ENCODE measurements around the gene CDRT4.

Gene CDRT4

DNA sequence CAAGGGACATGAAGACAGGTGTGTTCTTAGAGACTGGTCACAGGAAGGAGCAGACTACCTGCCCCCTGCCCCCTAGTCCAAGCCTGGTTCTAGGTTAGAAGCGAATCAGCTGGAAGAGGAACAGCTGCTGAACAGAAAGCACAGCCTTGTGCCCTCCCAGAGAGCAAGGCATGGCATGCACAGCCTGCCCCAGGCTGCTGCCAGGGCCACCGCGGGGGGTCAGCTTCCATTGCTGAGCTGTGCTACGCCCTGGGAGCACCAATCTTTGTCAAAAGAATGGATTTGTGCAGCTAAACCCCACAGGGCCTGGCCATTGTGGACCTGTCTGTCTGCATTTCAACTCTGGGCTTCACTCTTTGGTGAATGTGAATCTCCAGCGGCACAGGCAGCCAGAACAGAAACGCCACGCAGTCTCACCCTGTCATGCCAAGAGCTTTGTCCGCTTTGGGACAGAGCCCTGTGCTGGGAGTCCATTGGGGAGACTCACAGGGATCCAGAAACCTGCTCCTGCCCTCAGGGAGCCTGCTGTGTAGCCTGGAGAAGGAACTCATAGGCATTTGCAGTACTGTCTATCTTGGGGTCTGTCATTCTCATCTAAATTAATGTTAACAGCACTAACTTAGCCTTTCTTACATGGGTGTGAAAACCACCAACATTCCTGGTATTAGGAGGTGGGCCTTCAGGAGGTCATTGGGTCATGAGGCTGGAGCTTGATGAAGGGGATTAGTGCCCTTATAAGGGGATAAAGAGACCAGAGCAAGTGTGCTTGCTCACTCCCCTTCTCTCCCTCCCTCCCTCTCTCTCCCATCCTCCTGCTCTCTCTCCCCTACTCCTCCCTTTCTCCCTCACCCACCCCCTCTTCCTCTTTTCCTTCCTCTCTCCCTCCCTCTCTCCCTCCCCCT, 25.6 kb upstream of the CDRT4 start:
- DNase-seq (ENCODE audit: low read depth in 2 of 2) = no peak

DNA sequence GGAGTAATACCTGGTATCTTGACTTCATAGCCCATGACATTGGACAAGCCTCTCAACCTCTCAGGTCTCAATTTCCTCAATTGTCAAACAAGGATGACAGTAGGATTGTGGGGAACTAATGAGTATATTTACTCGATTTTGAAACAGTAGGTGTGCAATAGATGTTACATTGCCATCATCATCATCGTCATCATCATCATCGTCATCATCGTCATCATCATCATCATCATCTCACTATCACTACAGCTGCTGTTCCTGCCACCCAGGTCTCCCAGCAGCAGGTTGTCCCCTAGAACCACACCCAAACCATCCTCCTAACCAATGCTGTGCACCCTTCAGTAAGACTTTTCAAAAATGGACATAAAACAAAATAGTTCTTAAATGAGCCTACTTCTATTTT, 24.8 kb upstream of the CDRT4 start:
- no peak for DNase-seq (ENCODE audit: low read depth in 2 of 2)

DNA sequence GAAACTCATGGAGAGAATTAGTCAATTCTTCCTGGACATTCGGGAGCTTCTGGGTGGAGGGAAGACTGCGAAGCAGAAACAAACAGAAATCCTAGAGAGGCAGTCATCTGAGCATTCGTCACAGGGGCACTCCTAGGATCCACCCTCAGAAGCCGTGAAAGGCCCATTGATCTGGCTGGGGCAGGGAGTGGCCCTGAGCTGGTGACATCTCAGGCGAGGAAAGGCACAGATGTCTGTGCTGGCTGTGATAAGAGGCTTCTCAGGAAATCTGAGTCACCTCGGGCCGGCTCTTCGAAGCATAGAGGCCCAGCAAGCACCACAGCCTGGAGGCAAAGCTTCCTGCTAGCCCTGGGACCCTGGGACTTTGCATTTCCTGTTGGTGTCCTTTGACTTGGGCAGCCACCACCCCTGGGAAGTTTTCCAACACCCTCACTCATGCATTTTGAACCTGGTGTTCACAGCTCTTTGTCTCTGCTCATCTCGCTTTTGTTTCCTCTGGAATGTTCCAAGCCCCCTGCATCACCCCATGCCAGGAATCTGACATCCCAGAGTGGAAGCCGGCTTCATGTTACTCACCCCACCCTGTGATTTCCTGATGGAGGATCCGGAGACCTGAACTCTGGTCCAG, 23.3 kb upstream of the CDRT4 start:
- peak in 1 of 2 donors; percentile 10 for DNase-seq (ENCODE audit: low read depth in 2 of 2)

DNA sequence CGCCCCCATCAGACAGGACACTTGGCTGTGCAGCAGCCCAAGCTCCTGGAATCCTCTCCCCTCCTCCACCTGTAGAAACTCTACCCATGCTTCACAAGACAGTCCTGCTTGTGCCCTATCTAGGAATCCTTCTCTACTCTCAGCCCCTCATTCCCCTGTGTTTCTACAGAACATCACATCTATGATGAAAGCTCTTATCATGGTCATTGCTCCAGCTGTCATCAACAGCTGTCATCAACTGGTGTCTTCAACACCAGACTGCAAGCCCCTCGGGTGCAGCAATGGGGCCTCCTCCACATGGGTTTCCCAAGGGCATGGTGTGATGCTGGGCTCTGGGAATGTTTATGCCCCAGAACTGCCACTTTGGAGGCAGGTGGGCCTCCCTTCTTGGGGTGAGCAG, 21.1 kb upstream of the CDRT4 start:
- no peak for DNase-seq (ENCODE audit: low read depth in 2 of 2)

DNA sequence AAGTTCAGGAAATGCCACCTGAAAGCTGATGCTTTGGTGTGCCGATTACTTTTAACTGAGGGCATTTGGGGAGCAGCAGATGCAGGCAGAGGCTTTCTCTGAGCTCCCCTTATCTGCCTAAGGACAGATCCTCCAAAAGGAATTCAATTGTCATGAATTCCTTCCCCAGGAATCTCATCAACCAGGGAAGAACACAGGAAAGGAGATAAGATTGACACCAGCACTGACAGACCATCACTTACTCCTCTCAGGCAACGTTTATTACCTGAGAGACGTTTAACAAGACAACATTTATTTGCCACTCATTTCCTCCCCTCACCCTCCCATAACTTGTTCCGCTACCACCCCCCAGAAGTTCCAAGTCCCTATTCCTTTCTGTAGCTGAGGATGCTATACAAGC, 17.6 kb upstream of the CDRT4 start:
- DNase-seq (ENCODE audit: low read depth in 2 of 2) = no peak

DNA sequence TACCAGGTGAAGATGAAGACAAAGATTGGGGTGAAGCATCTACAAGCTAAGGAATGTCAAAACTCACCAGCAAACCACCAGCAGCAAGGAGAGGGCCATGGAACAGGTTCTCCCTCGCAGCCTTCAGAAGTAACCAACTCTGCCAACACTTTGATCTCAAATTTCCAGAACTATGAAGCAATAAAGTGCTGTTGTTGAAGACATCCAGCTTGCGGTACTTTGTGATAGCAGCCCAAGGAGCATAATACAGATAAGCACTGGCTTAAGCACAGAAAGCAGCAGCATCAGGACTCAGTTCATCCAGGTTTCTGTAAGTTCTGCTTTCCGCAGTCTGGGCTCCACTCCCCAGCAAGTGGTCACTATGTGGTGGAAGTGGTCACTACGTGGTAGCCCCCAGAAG, 16.0 kb upstream of the CDRT4 start:
- no peak for DNase-seq (ENCODE audit: low read depth in 2 of 2)

DNA sequence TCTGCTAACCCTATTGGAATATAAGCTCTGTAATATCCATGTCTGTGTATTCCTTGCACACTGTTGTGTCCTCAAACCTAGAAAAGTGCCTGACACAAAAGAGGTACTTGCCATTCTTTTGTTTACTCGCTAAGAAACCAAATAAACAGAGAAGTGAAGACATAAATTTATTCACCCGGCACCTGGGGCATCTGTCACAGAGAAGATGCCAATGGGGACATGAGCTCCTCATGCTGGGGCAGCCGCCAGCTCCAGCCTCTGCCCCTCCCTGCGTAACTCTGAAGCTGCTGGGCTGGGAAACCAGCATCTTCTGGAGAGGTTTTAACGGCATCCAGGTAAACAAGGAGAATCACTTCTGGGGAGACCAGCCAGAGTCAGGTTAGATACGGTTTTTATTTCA, 15.1 kb upstream of the CDRT4 start:
- no peak for DNase-seq (ENCODE audit: low read depth in 2 of 2)

DNA sequence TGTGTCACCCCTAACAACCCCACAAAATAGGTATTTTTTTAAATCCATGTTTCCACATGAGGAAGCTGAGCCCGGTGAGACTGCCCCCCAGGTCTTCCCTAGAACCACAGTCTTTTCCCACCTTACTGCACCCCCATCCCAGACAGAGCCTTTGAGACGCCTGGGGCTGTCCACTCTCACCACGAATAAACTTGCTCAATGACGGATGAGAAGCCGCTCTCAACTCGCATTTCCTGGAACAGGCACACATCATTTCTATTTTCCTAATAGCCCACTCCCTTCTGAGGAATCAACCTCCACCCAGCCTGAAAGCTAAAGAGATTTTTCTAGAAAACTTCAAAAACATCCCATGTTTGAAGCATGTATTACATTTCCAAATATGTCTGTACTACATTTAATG, 14.1 kb upstream of the CDRT4 start:
- no peak for DNase-seq (ENCODE audit: low read depth in 2 of 2)

DNA sequence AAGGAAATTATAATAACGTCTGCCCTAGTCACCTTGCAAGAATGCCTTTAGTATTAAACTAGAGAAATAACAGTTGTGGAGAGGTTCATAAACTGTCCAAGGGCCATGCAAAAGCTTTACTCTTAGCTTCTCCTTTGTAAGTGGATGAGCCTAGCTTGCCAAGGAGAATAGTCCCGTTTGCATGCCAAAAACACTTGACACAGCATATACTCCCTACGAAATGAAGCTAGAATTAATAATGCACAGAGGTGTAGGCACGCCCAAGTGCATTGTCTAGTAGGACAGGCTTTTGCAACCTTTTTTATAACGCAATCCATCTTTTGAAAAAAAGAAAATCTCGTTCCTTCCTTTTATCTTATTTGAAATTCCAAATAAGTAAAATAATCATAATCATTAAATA, 12.8 kb upstream of the CDRT4 start:
- no peak for DNase-seq (ENCODE audit: low read depth in 2 of 2)

DNA sequence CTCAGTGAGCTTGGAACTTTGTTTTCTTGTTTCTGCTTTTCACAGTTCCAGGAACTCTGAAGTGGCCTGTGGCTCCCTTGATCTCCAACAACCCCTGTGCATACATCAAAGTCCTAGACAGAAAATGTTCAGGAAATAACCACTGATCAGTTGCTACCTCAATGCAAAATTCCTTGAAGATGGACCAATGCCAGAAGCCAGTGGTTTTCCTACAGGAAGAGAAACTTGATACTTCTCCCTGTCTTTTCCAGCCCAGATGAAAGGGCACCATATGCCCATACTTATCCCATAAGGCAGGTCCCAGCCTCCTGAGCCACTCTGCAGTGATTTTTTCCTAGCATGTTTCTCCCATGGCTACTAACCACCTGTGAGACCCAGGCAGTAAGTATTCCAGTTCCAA, 12.3 kb upstream of the CDRT4 start:
- DNase-seq (ENCODE audit: low read depth in 2 of 2) = no peak

DNA sequence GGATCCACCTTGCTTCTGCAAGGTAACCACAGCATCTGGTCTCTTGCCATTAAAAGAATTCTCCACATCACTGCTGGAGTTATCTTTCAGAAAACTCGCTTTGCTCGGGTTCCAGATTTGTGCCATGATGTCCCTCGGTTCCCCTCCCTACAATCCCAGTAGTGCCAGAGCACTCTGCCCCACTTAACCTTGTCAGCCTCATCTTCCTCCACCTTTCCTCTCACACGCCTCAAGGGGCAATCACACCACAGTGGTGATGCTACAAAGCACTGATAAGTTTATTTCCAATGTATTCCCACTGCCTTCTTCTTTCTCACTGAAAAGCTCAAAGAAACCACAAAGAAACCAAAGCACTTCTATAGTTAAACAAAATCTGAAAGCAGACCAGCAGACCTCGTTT, 11.4 kb upstream of the CDRT4 start:
- no peak for DNase-seq (ENCODE audit: low read depth in 2 of 2)

DNA sequence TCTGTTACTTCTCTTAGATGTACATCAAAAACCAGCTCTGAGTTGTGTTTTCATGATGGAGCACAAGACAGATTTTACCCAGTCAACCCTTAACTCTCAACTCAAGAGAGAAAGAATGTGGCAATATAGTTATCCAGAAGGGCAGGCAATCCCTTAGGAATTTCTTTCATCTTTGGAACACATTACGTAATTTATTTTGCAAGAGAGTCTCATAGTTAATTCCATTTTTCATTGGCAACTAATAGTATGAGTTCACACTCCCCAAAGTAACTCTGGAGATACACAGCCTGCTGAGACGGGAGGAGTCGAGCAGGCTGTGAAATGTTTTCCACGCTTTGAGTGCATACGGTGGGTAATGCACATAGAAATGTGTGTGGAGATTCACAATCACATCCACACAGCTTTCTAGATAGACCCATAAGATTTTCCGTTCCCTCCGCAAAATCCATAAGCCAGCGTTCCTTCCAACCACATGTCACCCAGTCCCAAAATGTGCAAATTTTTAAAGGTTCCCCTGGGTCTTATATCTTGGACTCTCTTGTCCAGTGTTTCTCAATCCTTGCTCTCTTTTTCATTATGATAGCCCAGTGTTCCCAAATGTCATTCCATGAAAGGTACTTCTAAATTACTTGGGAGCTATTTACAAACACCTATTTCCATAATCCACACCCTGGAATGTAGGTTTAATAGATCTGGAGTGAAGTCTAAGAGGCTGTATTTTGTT, 8.4 kb upstream of the CDRT4 start:
- no peak for DNase-seq (ENCODE audit: low read depth in 2 of 2)

DNA sequence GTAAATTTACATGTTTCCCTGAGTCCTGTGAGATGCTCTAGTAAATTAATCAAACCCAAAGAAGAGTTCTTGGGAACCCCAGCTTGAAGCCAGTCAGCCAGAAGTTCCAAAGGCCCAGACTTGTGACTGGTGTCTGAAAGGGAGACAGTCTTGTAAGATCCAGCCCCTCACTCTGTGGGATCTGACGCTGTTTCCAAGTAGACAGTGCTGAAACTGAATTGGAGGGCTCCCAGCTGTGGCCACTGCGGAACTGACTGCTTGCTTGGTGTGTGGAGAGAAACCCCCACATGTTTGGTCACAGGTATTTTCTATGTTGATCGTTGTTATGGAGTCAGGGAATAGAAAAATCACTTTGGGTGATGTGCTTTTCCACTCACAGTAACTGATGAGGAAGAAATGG, 5.5 kb upstream of the CDRT4 start:
- no peak for DNase-seq (ENCODE audit: low read depth in 2 of 2)

DNA sequence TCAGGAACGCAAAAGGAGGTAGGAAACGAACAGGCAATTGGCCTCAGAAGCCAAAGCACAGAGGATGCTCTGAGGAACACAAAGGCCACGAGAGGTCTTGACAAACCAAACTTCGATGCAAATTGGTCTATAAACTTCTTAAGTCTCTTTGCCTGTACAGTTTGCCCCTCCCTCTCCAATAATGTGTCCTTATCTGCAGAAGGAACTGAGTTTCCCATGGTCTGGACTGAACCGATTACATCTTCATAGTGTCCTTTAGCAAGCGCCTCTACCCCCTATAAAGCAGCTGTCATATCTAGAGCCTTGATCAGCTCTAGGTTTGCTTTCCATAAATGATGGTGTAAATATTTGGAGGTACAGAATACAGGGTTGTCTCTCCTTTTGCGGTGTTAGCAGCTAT, 3.1 kb upstream of the CDRT4 start:
- no peak for DNase-seq (ENCODE audit: low read depth in 2 of 2)

DNA sequence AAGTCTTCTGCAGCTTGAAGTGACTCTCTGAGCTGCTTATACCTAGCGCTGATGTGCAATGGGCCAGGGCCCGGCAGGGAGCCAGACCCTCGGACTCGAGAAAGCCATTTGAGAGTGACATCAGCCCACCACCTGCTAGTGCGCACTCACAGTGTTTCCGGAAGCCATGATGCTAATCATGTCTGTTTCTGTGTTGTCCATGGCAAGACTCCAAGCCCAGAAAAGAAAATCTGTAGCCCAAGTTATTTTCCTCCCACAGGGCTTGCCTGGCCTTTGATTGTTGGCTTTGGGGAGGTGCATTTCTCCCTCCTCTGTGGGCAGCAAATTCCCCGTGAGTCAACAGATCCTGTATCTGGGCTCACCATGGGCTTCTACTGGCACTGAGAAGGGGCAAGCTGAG, 1.8 kb upstream of the CDRT4 start:
- no peak for DNase-seq (ENCODE audit: low read depth in 2 of 2)

DNA sequence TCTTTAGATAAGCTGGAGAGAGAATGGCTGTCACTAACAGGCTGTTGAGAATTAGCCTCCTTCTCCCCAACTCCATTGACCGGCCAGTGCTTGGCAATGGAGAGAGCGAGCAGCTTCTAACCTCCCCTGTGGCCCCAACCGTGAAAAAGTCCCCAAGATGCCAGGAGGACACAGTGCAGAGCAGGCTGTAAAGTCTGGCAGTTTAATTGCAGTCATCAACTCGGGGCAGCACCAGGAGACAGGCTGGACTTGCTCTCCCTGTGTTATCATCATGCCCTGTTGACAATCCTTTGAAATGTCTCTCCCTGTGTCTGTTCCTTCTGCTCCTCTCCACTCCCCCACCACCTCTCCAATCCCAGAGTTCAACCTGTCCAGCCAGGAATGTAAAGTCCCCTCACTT, 705 bp upstream of the CDRT4 start:
- no peak for DNase-seq (ENCODE audit: low read depth in 2 of 2)

DNA sequence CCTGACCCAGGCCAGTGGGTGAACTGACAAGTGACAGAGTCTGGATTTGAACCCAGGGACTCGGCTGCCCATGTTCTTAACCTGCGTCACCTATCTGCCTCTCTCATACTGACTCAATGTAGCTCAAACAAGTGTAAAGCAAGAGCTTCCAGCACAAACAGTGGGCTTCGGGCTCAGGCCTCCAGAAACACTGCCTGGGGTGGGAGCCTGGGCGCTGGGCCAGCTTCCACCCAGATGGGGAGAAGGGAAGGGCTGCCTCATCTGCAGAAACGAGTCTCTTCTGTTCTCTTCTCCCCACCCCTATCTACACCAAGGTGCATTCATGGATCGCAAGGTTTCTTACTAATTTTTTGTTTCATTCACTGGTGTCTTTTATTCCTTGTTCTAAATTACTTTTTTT, 1.3 kb downstream of the CDRT4 start:
- no peak for DNase-seq (ENCODE audit: low read depth in 2 of 2)

DNA sequence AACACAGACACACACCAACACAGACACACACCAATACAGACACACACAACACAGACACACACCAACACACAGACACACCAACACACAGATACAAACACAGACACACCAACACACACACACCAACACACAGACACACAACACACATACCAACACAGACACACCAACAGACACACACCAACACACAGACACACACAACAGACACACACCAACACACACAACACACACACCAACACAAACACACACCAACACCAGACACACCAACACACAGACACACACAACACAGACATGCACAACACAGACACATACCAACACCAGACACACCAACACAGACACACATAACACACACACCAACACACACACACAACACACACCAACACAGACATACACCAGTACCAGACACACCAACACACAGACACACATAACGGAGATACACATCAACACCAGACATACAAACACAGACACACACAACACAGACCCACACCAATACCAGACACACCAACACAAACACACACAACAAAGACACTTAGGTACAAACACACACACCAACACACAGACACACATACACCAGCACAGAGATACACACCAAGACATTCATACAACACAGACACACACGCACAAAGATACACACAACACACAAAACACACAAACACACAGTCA, 2.2 kb downstream of the CDRT4 start:
- DNase-seq (ENCODE audit: low read depth in 2 of 2) = no peak

DNA sequence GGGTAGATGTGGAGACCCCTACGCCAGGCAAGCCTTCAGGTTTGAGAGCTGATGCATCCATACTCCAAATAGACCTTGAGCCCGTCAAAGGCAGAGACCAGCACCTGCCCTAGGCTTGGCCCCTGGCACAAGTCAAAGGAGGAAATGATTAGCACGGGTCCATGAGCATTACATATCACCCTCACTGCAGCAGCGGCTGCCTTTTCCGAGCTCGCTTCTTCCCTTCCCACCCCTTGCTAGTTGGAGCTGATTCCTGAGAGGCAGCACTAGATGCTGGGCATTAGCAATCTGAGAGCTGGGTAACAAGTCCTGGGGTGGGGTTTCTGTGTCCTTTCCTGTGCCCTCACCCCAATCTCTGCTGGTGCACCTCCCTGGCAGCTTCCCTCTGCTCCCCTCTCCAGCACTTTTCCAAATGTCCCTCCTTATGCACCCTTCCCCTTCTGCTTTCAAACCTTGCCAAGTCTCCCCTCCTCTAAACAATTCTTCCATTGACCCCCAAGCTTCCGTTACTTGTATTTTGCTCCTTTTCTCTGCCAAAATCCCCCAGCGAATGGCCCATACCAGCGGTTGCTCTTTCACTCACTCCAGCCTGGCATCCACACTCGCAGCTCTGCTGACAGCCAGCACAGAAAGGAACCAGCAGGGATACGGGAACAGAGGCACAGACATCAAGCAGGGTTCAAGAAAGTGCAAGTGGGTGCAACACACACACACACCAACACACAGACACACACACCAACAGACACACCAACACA, 3.0 kb downstream of the CDRT4 start:
- DNase-seq (ENCODE audit: low read depth in 2 of 2) = no peak

DNA sequence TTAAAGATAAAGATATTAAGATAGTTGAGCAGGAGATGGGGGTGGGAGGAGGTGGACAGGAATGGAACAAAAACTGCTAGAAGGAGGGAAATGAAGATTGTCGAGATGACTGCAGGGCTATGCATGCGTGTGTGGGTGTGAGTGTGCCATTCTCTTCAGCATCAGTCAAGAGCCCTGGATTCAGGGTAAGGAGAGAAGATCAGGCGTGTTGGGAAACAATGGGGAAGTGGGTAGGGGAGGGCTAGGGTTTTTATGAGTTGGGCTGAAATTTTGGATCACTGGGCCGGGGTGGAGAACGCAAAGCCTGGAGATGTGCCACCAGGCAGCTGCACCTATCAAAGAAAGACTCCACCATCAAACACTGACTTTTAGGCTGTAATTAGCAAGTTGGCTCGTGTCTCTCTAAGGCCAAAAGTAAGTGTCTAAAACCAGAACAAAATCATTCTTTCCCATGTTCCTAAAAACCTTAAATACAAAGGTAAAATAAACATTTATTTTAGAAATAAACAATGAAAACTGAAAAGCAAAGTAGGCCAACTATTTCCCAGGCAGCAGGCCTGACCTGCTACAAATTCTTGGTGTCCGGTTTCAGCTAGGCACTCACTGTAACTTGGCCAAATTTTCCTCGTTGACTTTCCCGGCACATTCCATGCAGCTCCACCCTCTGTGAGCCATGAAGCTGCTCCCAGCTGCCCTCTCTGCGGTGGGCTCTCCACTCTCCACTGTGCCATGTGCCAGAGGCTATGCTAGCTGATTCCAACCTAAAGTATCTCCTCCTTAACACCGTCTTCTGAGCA, 4.2 kb downstream of the CDRT4 start:
- DNase-seq (ENCODE audit: low read depth in 2 of 2) = no peak

DNA sequence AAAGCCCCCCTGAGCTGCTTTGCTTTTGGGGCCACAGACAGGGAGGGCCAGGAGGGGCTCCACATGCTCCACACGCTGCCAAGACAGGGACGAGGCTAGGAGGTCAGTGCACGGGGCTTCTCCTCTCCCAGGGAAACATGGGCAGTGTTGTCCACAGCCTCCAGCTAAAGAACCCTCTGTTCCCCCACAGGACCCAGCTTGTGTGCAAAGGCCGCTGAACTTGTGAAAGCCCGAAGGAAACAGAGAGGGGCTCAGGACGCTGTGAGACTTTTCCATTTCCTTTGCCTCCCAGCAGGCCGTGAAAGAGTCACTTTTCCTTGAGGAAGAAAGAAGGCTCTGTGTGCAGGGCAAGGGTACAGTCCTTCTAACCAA, 9.7 kb downstream of the CDRT4 start:
- DNase-seq (ENCODE audit: low read depth in 2 of 2) = no peak
